Medulla oblongata (tissue), 1 donor: ENCODE measurements around the gene CMIP.

Experiments used
- DNase-seq: peaks from one replicate; pipeline ENCODE4 v3.0.0-alpha.2; 2015; ENCODE audit errors: extremely low spot score

The CMIP gene

GRCh38 chr16:81494434-81494806, 49.8 kb downstream of the CMIP start:
- DNase-seq: no peak

- DNase-seq: no peak
Observed at GRCh38 chr16:81494888-81495287, 50.3 kb downstream of the CMIP start.

DNA sequence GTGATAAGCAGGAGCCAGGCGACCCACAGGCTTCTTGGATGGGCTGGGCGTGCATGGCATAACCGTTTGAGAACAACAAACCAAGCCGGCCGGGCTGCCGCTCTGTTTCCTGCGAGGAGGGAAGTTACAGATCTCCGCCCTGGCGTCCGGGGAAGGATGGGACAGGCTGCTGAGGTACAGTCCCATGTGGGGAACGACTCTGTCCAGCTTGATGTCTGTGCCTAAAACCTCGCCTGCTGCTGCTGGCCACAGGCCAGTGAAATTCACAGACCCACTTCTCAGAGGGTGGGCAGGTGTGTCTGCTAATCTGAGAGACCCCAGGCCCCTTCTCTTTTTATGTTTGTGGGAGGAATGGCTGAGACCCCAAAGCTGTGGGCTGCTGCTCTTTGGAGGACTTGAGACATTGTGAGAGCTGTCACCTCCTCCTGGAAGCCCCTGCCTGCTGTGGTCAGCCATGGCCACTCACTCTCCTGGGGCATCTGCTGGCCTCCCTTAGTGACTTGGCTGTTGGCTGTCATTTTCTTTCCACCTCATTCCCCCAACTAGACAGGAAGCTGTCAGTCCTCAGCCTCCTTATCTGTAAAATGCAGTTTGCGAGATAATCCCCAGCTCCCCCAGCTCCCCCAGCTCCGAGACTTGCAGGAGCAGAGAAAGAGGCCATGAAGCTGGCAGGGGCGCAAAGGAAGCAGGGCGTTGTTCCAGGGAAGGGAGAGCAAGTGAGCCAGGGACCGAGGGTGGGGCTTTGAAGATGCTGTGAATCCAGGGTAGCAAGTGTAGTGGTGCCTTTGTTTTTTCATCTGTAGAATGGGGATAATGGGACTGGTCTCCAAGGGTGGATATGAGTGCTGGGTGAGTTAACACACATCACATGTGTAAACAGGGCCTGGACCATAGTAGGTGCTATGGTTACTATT, 51.0 kb downstream of the CMIP start:
- DNase-seq: no peak

GRCh38 chr16:81496321-81496720, 51.7 kb downstream of the CMIP start:
- no peak for DNase-seq

- no peak for DNase-seq
Observed at GRCh38 chr16:81496742-81497141, 52.1 kb downstream of the CMIP start.

DNA sequence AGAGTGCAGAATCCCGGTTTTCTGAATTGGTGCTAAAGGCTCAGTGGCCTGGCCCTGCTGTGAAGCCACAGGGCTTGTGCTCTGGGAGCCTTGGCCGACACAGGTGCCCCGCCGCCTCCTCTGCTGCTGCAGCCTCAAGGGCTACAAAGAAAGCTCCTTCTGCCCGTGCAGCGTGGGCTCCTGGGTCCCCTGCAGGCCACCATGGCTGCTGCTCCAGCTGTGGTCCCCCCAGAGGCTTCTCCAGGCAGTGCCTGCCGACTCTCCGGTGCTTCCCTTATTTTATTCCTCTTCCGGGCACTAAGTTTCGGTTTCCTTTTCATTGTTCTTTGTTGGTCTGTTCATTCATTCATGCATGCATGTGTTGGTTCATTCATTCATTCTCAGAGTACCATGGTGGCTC, 53.1 kb downstream of the CMIP start:
- peak; percentile 67 for DNase-seq

DNA sequence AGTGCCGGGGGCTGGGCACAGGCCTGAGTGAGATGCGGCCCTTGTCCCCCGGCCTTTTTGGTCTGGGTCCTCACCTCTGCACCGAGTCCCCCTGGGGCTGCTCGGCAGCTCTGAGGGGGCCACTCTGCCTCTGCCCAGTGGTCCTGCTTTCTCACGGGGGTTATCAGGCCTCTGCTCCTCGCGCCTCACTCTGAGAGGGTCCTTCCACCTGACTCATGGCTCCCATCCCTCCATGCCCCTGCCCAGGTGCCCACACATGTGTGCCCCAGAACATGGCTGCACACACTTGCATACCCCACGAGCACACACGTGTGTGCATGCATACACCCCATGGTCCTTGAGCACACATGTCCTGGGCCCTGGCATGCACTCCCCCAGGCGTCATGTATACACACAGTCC, 53.7 kb downstream of the CMIP start:
- DNase-seq: no peak

DNA sequence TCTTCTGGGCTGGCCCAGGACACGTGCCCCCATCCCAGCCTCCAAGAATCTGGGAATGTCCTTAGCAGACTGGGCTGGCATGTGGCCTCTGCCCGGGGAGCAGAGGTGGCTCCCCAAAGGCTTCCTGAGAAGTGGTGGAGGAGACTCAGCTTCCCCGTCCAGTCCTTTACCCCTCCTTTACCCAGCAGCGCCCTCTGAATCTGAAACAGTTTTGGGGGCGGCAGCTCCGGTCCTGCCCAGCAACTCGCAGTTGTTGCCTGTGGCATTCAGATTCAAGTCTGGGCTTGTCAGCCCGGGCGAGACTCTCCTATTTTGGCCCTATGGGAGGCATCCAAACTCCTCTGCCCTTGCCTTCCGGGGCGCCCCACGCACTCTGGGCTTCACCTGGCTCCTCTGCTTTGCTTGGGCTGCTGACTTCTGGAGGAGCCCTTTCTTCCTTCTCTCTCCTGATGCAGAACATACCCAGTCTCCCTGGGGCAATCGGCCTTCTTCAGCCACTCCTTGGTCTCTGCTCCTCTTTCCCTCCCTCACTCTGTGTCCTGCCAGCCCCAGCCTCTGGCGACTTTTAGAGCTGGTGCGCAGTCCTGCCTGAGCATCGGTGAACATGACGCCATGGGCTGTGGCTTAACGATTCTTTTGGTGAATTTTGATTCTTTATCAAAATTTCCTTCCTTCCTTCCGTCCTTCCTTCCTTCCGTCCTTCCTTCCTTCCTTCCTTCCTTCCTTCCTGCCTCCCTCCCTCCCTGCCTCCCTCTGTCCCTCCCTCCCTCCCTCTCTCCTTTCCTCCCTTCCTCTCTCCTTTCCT, 55.2 kb downstream of the CMIP start:
- no peak for DNase-seq

GRCh38 chr16:81500833-81501521, 56.4 kb downstream of the CMIP start:
- DNase-seq: no peak

DNA sequence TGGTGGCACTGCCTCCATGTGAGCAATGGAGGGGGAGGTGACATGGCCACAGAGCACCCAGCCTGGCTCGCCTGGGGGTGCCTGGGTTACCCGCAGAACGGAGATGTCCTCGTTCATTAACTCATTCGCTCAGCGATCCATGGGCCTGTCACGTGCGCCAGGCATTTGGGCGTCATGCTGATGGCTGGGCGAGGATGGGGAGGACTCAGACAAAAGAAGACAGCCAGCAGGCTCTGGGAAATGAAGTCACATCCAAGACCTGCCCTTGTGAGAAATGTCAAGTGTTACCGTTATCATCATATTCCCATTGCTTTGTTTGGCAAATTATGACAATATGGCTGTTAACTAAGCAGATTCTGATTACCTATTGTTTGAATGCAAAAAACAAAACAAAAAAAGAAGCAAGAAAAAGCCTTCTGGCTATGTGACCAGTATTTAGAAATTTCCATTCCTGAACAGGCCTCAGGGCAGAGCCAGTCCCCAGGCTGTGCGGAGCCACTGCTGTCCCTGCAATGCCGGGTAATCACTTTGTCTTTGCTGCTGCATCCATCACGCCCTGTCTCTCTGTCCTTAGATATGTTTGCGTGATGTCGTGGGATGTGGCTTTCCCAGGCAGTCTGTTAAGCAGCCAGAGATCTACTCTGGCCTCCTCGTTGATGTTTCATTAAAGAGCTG, 57.9 kb downstream of the CMIP start:
- no peak for DNase-seq

GRCh38 chr16:81505011-81505661, 60.5 kb downstream of the CMIP start:
- peak; percentile 53 for DNase-seq

DNA sequence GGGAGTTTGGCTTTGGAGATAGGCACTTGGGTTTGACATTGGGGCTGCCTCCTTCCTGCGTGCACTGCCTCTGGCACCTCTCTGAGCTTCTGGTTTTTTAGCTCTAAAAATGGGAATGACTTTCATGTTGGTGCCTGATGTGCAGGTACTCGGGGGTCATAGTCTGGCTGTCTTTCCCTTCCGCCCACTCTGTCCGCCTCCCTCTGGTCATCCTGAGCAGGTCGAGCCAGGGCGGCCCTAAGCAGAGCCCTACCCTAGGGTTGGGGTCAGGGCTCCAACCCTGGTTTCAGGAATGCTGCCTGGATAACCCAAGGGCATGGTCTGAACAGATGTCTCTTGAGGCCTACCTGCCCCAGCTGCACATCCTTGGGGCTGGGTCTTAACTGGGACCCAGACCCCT, 64.8 kb downstream of the CMIP start:
- DNase-seq: no peak

GRCh38 chr16:81510016-81510415, 65.4 kb downstream of the CMIP start:
- DNase-seq: no peak

- no peak for DNase-seq
Observed at GRCh38 chr16:81511371-81511770, 66.8 kb downstream of the CMIP start.

DNA sequence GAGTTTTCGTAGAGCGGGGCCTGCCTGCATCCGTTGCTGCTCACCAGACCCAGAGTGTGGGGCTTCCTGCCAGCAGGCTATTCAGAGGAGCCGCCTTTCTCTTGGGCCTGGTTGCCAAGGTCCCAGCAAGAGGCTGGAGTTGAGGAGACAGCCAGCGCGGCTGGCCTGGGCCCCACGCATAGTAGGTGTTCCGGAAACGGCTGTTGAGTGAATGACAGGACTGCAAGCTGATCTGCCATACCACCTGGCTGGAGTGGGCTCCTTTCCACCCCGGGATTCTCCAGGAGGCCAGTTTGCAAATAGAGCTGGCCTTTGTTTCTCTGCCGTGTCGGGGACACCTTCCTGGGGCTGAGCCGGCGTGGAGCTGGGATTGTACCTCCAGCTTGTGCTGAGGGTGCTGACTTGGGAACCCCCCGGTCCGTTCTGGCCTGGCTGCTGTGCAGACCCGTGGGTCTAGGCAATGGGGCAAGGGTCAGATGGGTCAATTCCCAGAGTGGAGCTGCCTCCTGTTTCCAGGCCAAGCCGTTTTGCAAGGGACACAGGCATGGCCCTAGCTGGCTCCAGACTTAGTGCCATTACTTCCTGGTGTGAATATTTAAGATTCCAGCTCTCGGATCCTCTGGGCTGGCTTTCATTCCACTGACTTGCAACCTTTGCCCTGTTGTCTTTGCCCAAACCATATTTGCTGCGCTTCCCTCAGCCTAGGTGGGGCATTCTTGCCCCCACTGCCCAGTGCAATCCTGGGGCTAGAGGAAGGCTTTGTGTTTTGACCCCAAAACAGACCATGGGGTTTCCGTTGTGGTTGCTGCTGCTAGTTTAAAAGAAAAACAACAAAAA, 68.8 kb downstream of the CMIP start:
- peak; percentile 71 for DNase-seq

GRCh38 chr16:81514041-81514559, 69.5 kb downstream of the CMIP start:
- no peak for DNase-seq

DNA sequence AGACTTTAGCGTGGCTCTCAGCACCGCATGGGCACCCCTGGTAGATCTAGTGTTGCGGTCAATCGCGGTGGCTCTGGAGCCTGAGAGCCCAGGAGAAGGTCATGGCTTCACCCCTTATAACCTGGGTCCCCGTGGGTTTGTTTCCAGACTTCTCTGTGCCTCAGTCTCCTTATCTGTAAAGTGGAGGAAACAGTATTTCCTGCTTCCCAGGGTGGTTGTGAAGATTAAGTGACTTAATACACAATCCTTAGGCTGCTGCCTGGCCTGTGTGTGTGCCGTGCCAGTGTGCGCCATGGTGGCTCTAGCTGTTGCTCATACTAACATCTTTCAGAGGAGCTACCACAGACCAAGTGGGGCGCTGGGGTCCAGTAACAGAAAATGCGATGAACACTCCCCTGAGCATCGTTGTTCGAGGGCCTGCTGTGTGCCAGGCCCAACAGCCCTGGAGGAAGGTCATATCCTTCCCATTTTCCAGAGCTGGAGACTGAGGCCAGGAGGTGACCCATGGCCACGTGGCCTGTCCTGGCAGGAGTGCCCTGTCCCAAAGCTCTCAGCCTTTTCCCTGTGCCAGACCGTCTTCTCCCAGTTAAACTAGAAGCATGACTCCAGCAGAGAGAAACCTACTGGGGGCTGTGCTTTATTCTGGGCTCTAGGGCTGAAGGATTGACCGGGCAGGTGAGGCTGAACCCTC, 70.1 kb downstream of the CMIP start:
- DNase-seq: no peak

DNA sequence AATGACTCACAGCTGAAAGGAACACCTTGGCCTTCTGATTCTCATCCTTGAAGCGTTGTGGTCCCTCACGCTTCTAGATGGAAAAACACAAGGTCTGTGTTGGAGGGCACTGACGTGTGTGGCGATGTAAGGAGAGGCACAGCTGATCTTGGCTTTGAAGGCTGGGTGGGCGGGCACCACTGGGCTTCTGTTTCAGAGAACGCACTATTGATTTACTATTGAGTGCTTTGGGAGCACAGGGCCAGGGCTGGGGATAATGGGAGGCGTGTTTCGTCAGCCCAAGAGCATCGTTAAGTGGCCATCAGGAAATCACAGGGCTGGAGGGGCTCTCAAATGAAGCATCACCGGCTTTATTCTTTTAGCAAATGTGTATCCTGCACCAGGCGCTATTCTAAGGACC, 70.7 kb downstream of the CMIP start:
- DNase-seq: no peak

GRCh38 chr16:81515721-81516120, 71.1 kb downstream of the CMIP start:
- DNase-seq: no peak
